Stimulated activated CD8-positive, alpha-beta memory T cell treated with anti-CD3 and anti-CD28 coated beads, Interleukin-7, amount 100 ng/mL, for 1 hour (primary cell): ENCODE measurements around the gene FAM107B.

Experiments
- DNase-seq, 2 donors: peaks; one replicate each; pipeline ENCODE4 v3.0.0-alpha.2; 2020; ENCODE audit warnings: low read depth in 2 of 2

Gene FAM107B

GRCh38 chr10:14625192-14625631 lies 149.5 kb downstream of the FAM107B start:
- no peak for DNase-seq

- no peak for DNase-seq
These were observed 150.1 kb downstream of the FAM107B start for GRCh38 chr10:14624600-14624999.

DNA sequence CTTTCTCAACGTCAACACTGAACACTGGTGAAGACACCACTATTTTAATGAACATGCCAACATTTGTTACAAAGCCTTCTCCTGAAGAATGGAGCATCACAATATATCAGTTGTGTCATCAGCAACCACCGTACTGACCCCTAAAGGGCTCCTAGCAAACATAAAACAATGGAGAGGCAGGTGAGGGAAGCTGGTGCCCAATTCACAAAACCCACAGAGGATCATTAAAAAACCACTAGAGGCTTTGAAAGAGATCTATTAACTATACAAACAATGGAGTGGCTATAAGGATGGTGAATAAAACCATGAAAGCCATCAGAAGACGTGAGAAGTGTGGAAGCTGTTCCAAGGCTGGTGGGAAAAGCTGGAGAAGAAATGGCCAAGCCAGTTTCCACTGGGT lies 150.8 kb downstream of the FAM107B start:
- DNase-seq: no peak

- DNase-seq: no peak
These were observed 153.7 kb downstream of the FAM107B start for GRCh38 chr10:14621037-14621436.

GRCh38 chr10:14618674-14619073 lies 156.0 kb downstream of the FAM107B start:
- no peak for DNase-seq

- no peak for DNase-seq
These were observed 156.8 kb downstream of the FAM107B start for GRCh38 chr10:14617852-14618251.

DNA sequence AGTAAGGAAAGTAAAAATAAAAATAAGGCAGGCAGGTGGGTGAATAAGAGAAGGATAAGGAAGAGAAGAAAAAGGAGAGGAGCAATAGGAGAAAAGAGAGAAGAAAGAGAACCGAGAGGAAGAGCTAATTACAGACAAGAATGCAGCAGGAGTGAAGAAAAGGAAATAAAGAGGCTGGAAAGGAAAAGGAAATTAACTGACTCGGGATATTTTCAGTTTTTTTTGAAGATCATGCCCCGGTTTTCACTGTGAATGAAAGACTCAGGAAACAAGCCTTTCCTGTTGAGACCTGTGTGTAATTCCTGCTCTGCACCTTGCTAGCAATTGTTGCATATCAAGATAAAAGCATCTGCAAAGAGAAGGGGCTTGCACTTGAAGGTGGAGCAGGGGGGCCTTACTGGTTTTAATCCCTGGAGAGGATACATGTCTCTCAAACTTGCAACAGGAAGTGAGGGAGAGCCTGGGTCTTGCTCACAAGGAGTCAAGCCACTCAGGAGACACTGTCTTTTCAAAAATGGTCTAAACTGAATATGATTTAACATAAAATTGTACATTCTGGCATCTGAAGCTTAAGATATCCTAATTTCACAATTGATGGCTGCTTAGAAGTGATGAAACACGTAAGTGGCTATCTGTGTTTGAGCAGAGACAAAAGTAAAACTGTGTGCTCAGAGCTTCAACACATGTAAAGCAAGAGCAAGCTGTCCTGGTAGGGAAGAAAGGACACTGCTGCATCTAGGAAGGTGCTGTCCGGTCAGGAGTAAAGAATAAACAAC lies 157.6 kb downstream of the FAM107B start:
- DNase-seq: no peak

DNA sequence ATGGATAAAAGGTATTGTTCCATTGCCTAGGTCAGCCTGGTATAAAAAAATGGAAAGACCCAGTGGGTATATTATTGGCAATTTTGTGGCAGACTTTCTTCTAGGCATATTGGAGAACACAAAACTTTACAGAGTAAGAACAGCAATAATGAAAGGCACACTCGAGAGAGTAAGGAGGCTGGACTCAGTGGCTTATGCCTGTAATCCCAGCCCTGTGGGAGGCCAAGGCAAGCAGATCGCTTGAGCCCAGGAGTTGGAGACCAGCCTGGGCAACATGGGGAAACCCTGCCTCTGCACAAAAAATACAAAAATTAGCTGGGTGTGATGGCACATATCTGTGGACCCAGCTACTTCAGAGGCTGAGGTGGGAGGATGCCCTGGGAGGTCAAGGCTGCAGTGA lies 158.2 kb downstream of the FAM107B start:
- DNase-seq: no peak

DNA sequence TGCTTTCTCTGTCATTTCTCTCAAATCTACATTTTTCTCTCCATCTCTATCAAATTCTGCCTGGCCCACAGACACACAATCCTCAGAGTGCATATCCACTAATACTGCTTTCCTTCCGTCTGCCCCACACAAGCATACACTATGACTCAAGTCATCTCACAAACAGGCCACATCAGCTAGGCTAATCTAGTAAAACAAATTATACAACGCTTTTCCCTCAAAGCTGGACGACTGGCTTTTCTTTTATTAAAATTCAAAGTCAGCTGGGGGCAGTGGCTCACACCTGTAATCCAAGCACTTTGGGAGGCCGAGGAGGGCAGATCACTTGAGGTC lies 161.1 kb downstream of the FAM107B start:
- DNase-seq: no peak

DNA sequence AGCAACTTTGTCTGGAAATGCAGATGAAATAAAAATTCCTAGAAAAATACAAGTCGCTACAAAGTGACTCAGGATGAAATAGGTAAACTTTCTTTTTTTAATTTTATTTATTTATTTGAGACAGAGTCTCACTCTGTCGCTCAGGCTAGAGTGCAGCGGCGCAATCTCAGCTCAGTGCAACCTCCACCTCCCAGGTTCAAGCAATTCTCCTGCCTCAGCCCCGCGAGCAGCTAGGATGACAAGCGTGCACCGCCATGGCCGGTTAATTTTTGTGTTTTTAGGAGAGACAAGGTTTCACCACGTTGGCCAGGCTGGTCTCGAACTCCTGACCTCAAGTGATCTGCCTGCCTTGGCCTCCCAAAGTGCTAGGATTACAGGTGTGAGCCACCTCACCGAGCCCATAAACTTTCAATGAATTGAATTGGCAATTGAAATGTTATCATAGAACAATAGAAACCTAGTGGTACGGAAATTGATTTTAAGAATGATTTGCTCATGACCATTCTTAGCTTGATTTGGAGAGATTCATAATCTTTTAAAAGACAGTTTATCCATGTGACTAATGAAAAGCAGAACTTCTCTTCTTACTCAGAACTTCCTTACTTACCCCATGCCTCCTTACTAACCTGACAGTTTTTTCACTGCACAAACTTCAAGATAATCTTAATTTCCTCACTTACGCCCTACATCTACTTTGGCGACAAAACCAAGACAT lies 161.7 kb downstream of the FAM107B start:
- DNase-seq: no peak

GRCh38 chr10:14611968-14612693 lies 162.6 kb downstream of the FAM107B start:
- DNase-seq: no peak

- no peak for DNase-seq
These were observed 165.5 kb downstream of the FAM107B start for GRCh38 chr10:14609178-14609577.

GRCh38 chr10:14608381-14609001 lies 166.2 kb downstream of the FAM107B start:
- DNase-seq: no peak

- DNase-seq: no peak
These were observed 168.1 kb downstream of the FAM107B start for GRCh38 chr10:14606633-14607032.

DNA sequence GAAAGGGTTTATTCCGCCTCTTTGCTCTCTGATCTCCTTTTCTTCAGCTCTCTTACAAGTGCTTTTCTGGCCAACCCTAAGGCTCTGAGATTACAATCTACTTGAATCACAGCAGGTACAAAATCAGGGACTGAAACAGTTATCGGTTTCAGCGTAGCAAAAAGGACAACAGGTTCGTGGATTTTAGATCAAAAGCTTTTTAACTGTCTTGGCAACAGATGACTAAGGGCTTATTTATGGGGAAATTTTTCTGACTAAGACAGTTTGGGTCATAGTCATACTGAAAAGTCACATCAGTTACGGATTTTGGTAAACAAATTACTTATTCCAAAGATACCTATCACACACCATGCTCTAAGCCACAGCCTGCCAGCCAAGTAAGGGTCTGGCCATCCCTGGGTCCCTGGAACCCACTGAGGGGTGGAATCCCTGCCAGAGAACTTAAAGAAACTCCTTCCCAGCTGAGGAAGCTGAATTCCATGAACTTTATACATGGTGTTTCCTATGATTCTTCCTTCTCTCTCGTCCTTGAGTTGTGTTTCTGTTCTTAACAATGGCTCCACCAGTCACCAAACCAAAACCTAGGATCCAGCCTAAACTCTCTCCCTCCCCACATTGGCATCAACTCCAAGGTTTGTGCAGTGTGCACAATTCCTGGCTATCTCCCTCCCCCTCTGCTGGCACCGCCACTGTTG lies 169.3 kb downstream of the FAM107B start:
- DNase-seq: no peak

GRCh38 chr10:14604181-14605142 lies 170.2 kb downstream of the FAM107B start:
- peak; percentile 44 to 53 for DNase-seq

DNA sequence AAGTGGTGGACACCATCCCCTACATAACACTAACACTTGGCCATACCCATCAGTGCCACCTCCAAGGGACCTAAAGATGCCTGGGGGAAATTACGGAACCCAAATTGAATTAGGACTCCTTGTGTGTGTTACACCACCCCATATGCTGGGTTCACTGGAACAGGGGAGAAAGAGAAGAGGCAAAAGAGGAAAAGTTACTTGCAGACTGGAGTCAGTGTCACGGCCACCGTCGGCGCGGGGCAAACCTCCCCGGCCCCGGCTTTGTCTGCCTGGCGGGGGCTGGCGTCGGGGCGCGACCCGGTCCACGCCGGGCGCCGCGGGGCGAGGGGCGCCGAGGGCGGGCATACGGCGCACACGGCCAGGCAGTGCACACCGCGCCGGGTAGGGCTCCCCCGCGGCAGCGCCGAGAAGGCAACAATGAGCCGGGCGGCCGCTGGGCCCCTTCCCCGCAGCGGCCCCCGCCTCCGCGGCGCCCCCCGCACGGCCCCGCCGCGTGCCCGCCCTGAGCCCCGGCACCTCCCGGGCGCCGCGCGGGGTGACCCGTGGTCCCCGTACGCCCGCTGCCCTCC lies 171.1 kb downstream of the FAM107B start:
- no peak for DNase-seq

GRCh38 chr10:14602807-14603533 lies 171.7 kb downstream of the FAM107B start:
- no peak for DNase-seq
